Measurements from ENCODE around the gene LAPTM5. TPM values are rescaled to one million over a fixed set of nuclear protein-coding genes. Genes with fewer than 3 reads are reported as not detected.

LAPTM5 gene
- total and polyA plus RNA-seq, 4 donors: 58.7 to 653 (median 271) TPM

GRCh38 chr1:30758785-30759380 is 1.3 kb upstream of the LAPTM5 start:
- Histone ChIP-seq H3K4me1 (ENCODE audit: control insufficient read depth in 5 of 5, insufficient read depth in 5 of 5, low read length in 5 of 5) (peaks cover 0 to 7% (median 0%) of the 10 kb centered on the region in 5 donors), H3K4me3 (no peak overlapping the region), H3K36me3 (ENCODE audit: control insufficient read depth in 4 of 4, insufficient read depth in 4 of 4, low read length in 4 of 4) (no peaks in the 10 kb centered on the region), H3K27me3 (ENCODE audit: control insufficient read depth in 3 of 3, insufficient read depth in 3 of 3, low read length in 2 of 3) (no peaks in the 10 kb centered on the region), H3K9ac (ENCODE audit: insufficient read depth in 1 of 2, low read length in 2 of 2) (no peak overlapping the region), H3K27ac (ENCODE audit: low read depth in 1 of 2, low read length in 1 of 2) (no peak overlapping the region), H3K9me3 (ENCODE audit: control insufficient read depth in 4 of 4, insufficient read depth in 3 of 4, low read length in 3 of 4) (peaks cover 0 to 2% (median 0%) of the 10 kb centered on the region in 4 donors)
- no peak for TF ChIP-seq CTCF (IDR thresholded peaks at IDR 0.05; ENCODE audit: control extremely low read depth, extremely low read depth)
- no peak for DNase-seq
- no peak for ATAC-seq (ENCODE audit: insufficient read depth, low FRiP score)

GRCh38 chr1:30758121-30758688 is 631 bp upstream of the LAPTM5 start:
- ATAC-seq (ENCODE audit: insufficient read depth, low FRiP score): no peak
- Histone ChIP-seq H3K9ac (ENCODE audit: insufficient read depth in 1 of 2, low read length in 2 of 2) (no peak overlapping the region), H3K4me1 (ENCODE audit: control insufficient read depth in 5 of 5, insufficient read depth in 5 of 5, low read length in 5 of 5) (peaks cover 0 to 7% (median 0%) of the 10 kb centered on the region in 5 donors), H3K27ac (ENCODE audit: low read depth in 1 of 2, low read length in 1 of 2) (peak overlapping the region in 1 of 2 donors; percentile 84), H3K4me3 (no peak overlapping the region), H3K9me3 (ENCODE audit: control insufficient read depth in 4 of 4, insufficient read depth in 3 of 4, low read length in 3 of 4) (peaks cover 0 to 2% (median 0%) of the 10 kb centered on the region in 4 donors), H3K27me3 (ENCODE audit: control insufficient read depth in 3 of 3, insufficient read depth in 3 of 3, low read length in 2 of 3) (no peaks in the 10 kb centered on the region), H3K36me3 (ENCODE audit: control insufficient read depth in 4 of 4, insufficient read depth in 4 of 4, low read length in 4 of 4) (no peaks in the 10 kb centered on the region)
- 60 to 71% methylated on average over 7 of the region's 7 CpGs for WGBS, 2 donors
- TF ChIP-seq CTCF (IDR thresholded peaks at IDR 0.05; ENCODE audit: control extremely low read depth, extremely low read depth): no peak
- DNase-seq: no peak

- Histone ChIP-seq H3K4me3 (peak overlapping the region; percentile 39), H3K36me3 (ENCODE audit: control insufficient read depth in 4 of 4, insufficient read depth in 4 of 4, low read length in 4 of 4) (no peaks in the 10 kb centered on the region), H3K27me3 (ENCODE audit: control insufficient read depth in 3 of 3, insufficient read depth in 3 of 3, low read length in 2 of 3) (no peaks in the 10 kb centered on the region), H3K27ac (ENCODE audit: low read depth in 1 of 2, low read length in 1 of 2) (peak overlapping the region; percentile 14 to 84), H3K4me1 (ENCODE audit: control insufficient read depth in 5 of 5, insufficient read depth in 5 of 5, low read length in 5 of 5) (peaks cover 0 to 7% (median 0%) of the 10 kb centered on the region in 5 donors), H3K9me3 (ENCODE audit: control insufficient read depth in 4 of 4, insufficient read depth in 3 of 4, low read length in 3 of 4) (peaks cover 0 to 2% (median 0%) of the 10 kb centered on the region in 4 donors), H3K9ac (ENCODE audit: insufficient read depth in 1 of 2, low read length in 2 of 2) (no peak overlapping the region)
- DNase-seq: peak in 1 of 3 donors; percentile 49
- ATAC-seq (ENCODE audit: insufficient read depth, low FRiP score): peak; percentile 67
- no peak for TF ChIP-seq CTCF (IDR thresholded peaks at IDR 0.05; ENCODE audit: control extremely low read depth, extremely low read depth)
- 13 to 36% methylated on average over 17 of the region's 17 CpGs for WGBS, 2 donors
Measured at GRCh38 chr1:30756545-30757351, 826 bp downstream of the LAPTM5 start.

Data from lung (tissue), 12 donors.